GM12891 (cell line): ENCODE results near the gene KCNMA1.

Source experiments
- PAX5 ChIP-seq: IDR thresholded peaks from 2 replicates; pipeline ENCODE4 v1.6.1; 2011; ENCODE audit warnings: low read length, moderate library complexity, mild to moderate bottlenecking; ENCODE audit not compliant: insufficient read depth, severe bottlenecking
- POLR2A ChIP-seq: IDR thresholded peaks from 2 replicates; pipeline ENCODE4 v1.6.1; 2011; ENCODE audit warnings: low read depth, low read length, control low read depth
- POLR2AphosphoS5 ChIP-seq: IDR thresholded peaks from 2 replicates; pipeline ENCODE4 v1.6.1; 2011; ENCODE audit warnings: low read depth, low read length, control low read depth
- POU2F2 ChIP-seq: IDR thresholded peaks from 2 replicates; pipeline ENCODE4 v1.6.1; 2011; ENCODE audit warnings: low read depth, mild to moderate bottlenecking, control low read depth, low read length, moderate library complexity
- SPI1 ChIP-seq: IDR thresholded peaks from 2 replicates; pipeline ENCODE4 v1.6.1; 2011; ENCODE audit warnings: low read depth, low read length, control low read depth
- TAF1 ChIP-seq: IDR thresholded peaks from 2 replicates; pipeline ENCODE4 v1.6.1; 2011; ENCODE audit warnings: low read depth, low read length, control low read depth

DNA sequence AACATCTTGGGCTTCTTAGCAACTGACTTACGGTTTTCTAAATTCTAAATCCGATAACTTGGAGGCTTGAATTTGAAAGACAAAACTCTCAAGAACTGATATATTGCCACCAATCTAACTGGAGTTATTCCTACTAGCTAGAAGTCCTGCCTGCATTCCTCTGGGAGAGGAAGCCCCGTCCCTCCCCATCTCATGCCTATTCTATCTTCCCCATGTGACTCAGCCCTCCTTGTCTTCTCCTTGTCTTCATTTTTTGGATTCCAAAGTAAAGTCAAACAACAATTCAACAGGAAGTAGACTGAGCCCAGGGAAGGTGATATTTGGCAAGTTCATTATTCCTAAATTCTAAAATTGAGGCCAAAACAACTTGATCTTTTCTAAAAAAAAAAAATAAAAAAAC is 587.7 kb downstream of the KCNMA1 start:
- TF ChIP-seq POU2F2 (no peak), POLR2A (no peak), TAF1 (no peak), POLR2AphosphoS5 (no peak), PAX5 (no peak), SPI1 (no peak)
